GM18870 (cell line): ENCODE measurements around the gene CCDC158.
"Not testable (repeated sequence)": the region's sequence is repeated elsewhere in the genome, so short reads cannot be mapped to it uniquely, and the experiment has no call there.

ENCODE experiments used
- ATAC-seq: cut with Tn5 transposase; IDR thresholded peaks from one replicate; pipeline ENCODE4 v1.9.1; 2021; ENCODE audit warnings: moderate library complexity; ENCODE audit not compliant: unreplicated experiment

Gene CCDC158

DNA sequence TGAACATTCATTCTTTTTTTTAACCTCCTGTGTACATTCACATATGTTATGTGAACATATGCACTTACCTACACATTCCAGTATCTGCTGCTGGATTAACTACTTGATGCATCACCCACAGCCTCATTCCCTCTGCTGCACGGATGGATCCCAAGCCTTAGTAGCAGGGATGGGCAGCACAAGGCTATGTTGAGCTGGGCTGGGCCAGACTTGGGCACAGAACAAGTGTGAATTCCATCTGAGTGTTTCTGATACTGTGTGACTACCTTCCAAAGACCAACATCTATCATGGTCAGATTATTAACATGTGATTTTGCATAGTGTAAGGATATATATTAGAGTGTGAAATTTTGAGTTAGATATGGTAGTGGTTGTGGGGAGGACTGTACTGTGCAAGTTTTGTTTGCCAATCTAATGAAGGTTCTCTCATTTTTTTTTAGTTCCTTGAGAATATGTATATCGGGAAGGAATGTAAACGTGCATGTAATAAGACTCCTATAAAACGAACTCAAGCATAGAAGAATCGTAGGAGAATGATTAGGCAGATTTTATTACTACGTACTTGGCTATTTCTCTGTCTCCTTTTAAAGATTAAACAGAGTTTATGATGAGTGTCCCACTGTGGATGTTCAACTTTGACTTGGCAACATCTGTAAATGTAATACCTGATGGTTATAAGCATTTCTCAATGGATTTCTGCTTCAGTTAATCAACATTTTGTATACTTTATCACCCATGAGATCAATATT is 137.8 kb downstream of the CCDC158 start:
- ATAC-seq: no peak

DNA sequence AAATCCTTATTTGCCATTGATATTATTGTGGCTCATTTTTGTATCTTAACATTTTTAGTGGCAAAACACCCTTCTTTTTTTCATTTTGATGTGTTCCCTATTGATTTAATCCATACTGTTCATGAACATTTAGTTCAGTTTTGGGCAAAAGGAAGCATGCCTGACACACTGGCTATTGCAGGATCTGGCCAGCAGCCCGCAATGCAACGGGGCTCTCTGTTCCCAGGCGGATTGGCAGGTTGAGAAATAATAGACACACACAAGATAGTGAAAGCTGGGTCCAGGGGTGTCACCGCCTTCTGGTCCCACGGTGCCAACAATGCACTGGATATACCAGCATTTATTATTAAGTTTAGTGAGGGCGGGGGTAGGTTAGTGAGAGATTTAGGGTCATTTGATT is 139.3 kb downstream of the CCDC158 start:
- not testable (repeated sequence) for ATAC-seq

DNA sequence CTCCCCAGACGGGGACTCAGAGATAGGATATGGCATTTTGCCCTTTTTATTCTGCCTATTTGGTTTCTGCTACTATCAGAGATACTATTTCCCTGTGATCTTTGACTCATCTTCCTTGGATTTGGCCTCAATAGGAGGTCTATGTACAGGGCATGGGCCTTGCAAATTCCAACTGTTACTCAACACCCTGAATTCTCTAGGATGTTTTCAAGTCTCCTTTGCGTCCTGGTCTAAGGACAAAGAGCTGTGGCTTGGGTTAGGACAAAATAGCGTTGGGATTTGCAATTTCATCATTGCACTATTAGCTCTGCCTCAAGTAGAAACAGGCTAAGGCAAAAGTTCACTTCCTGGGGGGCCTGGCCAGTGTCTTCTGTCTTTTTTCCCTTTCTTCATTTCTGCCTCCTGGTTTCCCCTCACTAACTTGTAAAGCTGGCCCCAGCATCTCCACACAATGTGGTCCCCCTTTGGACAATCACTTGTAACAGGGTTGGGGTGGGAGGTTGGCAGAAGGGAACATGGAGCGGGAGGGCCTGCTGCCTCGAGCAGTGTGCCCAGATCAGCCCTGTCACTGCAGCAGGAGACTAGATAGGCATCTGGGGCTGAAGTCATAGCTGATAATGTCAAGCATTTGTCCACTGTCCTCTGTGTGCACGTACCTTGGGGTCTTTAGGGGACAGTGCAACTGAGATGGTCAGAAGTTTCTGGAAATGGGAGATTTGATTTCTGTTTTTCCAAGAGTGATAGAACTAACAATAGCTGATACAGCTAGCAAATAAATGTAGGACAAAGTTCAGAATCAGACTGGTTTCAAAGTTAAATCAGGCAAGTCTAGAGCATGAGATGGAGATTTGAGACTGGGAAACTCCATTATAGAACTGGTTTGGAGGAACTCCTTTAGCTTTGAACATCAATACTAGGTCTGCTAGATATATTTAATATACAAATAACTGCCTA is 140.2 kb downstream of the CCDC158 start:
- no peak for ATAC-seq

DNA sequence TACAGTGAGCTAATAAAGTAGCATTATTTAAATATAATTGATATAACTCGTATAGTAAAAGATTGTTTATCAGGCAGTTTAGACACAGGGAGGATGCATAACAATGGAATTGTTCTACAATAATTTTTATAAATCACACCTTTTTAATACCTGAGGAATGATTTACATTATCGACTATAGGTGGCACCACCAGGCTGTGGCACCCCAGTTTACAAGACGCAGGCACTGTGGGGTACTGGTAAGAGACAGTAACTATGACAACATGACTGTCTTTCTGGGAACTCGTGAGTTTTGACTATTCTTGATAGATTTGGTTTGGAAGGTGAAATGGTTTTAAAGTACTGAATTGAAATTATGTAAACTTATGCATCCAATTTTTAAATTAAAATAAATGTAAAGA is 141.5 kb downstream of the CCDC158 start:
- ATAC-seq: no peak

DNA sequence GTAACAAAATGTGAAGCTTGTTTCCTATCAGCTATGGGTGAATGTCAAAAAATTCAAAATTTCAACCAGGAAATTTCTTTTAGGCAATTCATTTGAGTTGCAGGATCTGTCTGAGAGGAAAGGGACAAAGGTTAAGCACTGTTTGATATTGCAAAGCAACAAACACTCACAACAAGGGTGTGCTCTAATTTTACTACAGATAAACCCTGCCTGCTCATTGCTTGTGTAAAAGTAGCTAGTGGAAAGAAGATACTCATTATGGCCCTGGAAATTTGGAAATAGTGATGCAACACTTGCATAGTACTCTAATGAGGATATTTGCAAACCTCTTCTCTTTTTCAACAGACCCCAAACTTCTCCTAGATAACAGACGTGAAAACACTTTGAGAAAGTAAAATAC is 142.4 kb downstream of the CCDC158 start:
- ATAC-seq: no peak

DNA sequence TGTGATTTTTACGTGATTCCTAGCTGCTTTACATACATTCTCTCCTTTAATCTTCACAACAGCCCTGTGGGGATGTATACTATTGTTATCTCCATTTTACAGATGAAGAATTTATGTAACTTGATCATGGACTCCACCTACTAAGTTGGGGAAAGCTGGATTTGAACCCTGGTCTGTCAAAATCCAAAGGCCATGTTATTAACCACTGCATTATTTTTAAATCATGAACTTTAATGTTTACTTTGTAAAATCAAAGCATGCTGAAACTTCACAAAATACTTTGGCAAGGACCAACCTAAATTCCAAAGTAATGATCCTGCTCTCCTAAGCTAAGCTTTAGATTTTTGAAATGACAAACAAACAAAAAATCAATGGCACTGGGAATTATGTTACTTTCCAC is 143.3 kb downstream of the CCDC158 start:
- no peak for ATAC-seq

DNA sequence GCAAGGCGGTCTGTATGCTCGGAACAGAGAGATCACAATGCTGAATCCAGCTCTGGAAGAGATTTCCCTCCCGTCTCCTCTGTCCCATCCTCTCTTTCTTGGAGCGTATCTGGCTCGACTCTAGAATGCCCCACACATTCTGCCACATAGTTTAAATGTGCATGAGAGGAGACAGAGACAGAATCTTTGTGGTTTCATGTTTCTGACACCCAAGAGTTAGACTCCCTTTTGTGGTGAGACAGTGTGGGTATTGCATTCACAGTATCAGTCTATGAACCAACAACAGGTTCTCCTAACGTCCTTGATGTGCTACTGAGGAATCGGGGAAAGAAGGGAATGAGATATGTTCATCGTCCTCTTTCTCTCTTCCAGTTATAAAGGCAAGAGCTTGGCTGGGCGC is 144.1 kb downstream of the CCDC158 start:
- ATAC-seq: no peak

DNA sequence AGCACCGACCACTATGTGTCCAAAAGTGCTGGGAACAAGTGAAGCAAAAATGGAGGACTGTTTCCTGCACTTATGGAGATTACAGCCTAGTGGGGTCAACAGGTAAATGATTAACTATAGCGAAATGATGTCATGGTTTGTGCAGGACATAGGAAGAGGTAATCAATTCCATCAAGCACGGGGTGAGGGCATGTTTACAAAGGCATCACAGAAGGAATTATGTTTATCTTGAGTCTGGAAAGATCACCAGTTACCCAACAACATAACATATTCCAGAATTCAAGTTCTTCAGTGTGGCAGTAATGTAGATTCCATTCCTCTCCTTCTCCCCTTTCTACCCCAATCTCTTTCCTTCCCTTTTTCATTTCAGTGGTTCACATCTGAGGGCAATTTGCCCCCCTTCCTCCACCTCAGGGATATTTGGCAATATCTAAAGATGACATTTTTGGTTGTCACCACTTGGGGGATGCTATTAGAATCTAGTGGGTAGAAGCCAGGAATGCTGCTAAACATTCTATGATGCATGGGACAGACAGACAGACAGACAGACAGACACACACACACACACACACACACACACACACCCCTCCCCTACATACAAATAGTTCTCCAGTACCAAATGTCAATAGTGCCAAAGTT is 145.3 kb downstream of the CCDC158 start:
- ATAC-seq: no peak

DNA sequence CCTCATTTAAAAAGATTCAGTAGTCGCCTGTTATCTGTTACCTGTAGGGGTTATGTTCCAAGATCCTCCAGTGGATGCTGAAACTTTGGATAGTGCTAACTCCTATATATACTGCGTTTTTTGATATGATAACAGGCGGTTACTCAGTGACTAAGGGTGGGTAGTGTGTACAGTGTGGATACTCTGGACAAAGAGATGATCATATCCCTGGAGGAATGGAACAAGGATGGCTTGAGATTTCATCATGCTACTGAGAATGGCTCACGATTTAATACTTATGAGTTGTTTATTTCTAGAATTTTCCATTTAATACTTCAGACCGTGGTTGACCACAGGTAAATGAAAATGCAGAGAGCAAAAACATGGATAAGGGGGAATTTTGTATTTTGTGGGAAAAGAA is 147.9 kb downstream of the CCDC158 start:
- no peak for ATAC-seq

DNA sequence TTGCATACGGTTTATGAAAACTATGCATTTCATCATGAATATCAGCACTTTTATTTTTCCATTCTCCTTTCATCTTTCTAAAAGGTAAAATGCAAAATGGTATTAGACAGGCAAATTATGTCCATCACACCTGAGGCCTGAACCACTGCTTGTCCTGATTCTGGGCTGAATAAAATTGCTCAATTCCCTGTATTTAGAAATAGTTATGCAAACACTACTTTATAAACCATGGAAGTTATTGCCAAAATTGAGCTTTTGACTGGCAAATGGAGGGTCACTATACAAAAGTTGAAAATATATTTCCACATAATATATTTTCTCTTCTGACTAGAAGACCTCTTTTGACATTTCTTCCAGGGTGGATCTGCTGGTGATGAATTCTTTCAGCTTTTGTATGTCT is 148.4 kb downstream of the CCDC158 start:
- no peak for ATAC-seq

DNA sequence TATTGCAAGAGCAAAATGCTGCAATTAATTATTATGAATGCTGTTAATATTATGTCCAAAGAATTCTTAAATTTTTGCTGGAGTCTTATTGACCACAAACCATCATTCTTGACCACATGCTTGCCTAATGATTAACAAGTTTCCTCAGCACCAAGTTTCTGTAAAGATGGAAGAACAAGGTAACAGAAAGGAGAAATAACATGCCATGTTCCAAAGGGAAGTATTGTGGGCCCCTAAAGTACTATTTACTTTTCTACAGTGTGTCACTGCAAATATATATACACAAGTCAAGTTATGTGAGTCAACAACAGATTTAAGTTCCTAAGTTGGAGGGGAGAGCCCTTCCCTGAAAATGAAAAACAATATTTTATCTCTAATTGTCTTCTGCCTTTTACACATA is 148.9 kb downstream of the CCDC158 start:
- no peak for ATAC-seq

DNA sequence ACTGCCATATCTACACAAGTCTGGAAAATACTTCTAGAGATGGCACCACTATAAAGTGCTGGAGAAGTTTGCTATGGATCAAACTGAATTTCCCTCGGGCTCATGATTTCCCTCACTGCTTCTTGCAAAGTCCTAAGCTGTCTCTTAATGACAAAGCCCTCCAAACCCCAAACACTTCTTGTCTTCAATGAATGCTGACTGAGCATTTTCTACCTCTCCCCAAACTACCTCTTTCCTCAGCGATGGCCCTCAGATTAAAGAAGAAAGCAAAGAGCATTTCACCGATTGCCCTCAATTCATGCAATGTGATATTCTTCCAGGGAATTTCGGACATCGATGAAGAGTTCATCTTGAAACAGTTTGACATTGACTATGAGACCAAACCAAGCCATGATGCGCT is 149.7 kb downstream of the CCDC158 start:
- no peak for ATAC-seq

DNA sequence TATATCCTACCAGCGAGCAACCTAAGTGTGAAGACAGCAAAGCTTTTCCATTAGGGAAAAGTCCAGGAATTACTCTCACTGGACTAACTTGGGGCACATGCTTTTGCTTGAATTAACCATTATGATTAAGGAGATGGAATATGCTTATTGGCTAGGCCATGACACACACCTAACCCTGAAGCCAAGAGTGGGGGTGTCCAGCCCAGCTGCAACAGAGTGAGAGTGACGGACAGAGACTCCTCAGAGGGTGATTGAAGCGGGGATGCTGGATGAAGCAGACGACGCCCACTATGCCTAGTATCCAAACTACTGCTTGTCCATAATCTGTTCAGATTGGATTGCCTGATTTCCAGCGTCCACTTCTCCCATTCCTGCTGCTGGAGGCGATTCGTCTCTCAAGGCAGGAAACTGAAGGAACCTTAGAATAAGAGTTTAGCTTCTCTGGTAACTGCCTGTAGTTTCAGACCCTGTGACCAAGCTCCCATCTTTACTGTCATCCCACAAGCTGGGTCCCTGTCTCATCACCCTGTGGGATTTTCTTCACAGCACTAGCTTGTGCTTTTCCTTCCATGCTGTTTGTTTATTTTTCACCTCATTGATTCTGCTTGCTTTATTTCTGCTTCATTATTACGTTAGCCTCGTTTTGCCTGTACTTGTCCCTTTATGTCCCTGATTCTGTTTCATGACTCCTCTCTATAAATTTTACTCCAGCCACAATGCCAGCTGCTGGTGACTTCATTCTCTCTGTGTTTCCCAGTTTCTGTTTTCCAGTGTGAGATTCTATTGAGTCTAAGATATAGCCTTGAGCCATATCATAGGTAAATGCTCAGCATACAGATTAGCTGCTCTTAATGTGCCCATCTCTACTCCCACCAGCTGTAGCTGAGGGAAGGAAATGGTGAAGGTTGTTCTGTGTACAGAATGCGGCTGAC is 150.4 kb downstream of the CCDC158 start:
- ATAC-seq: no peak

DNA sequence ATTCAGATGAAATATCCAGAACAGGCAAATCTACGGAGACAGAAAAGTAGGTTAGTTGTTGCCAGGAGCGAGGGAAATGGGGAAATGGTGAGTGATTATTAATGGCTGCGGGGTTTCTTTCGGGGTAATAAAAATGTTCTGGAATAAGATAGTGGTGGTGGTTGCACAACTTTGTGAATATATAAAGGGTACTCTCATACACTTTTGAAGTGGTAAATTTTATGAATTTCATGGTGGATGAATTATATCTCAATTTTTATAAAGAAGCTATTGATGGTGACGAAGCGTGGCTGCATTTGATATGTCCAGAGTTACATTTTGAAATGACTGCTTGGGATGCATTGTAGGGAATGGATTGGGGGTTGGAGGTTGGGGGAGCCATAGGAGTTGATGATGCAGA is 153.1 kb downstream of the CCDC158 start:
- ATAC-seq: no peak

DNA sequence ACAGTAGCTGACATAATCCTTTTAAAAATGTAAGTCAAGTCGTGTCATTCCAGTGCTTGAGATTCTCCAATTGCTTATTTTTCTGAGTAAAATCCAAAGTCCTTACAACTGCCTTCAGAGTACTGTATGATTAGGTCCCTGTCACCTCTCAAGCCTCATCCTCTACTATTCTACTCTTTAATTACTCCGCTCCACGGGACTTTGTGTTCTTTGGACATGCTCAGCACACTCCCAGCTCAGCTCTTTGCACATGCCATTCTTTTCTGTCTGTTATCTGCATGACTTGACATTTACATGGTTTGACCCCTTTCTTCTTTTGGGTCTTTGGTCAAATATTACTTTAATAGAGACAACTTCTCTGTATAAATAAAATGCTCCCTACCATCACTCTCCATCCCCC is 154.3 kb downstream of the CCDC158 start:
- ATAC-seq: no peak

DNA sequence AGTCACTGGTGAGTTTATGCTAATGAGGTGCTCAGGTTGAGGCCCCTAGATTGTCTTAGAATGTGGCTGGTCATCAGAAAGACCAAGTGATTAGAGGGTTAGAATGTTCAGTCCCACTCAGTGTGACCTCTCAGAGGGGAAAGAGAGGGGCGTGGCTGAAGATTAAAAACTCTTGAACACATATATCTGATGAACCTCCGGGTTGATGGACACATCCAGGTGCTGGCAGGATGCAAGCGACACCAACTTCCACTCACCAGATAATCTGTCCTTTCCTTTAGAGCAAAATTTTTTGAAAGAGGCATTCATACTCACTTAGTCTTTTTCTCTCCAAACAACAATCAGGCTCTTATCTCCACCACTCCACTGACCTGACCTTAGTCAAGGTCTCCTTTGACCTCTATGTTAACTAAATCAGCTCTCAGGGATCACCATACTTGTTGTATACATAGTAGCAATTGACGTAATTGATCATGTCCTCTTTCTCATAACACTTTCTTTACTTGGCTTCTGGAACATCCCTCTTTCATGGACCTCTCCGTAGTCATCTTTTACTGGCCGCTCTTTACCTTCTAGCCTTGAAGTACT is 155.2 kb downstream of the CCDC158 start:
- ATAC-seq: no peak
